LNCAP (cell line): Measurements from ENCODE around the gene WNT9B.

Experiments used
- CTCF ChIP-seq: fragments of 450-650 bp; IDR thresholded peaks from 2 replicates; pipeline ENCODE4 v1.5.1; 2017; ENCODE audit warnings: mild to moderate bottlenecking

WNT9B gene

GRCh38 chr17:46878055-46878454 is 26.7 kb downstream of the WNT9B start:
- no peak for TF ChIP-seq CTCF

GRCh38 chr17:46879101-46879500 is 27.7 kb downstream of the WNT9B start:
- TF ChIP-seq CTCF, result no peak

GRCh38 chr17:46881015-46881414 is 29.6 kb downstream of the WNT9B start:
- TF ChIP-seq CTCF, result no peak

- TF ChIP-seq CTCF, result no peak
These were observed 31.3 kb downstream of the WNT9B start for GRCh38 chr17:46882666-46883065.

- TF ChIP-seq CTCF, result no peak
These were observed 32.6 kb downstream of the WNT9B start for GRCh38 chr17:46883871-46884520.

- TF ChIP-seq CTCF, result no peak
These were observed 33.2 kb downstream of the WNT9B start for GRCh38 chr17:46884552-46884951.

GRCh38 chr17:46885415-46886309 is 34.3 kb downstream of the WNT9B start:
- TF ChIP-seq CTCF, result no peak
